AG10803 (cell line): ENCODE measurements around the gene SIGLEC10.

Source experiments
- DNase-seq: peaks from one replicate; pipeline ENCODE4 v3.0.0; 2010; ENCODE audit warnings: low read depth
- H3K4me3 ChIP-seq: 2 replicates; pipeline ENCODE4 v1.5.1; 2011; ENCODE audit warnings: mild to moderate bottlenecking, low read length, control low read depth
- TF ChIP-seq, protein P1 (sequence below): conservative IDR thresholded peaks from 2 replicates; pipeline ENCODE4 v1.5.1; 2011; ENCODE audit warnings: mild to moderate bottlenecking, low read length, control low read depth, inconsistent platforms

Gene SIGLEC10

DNA sequence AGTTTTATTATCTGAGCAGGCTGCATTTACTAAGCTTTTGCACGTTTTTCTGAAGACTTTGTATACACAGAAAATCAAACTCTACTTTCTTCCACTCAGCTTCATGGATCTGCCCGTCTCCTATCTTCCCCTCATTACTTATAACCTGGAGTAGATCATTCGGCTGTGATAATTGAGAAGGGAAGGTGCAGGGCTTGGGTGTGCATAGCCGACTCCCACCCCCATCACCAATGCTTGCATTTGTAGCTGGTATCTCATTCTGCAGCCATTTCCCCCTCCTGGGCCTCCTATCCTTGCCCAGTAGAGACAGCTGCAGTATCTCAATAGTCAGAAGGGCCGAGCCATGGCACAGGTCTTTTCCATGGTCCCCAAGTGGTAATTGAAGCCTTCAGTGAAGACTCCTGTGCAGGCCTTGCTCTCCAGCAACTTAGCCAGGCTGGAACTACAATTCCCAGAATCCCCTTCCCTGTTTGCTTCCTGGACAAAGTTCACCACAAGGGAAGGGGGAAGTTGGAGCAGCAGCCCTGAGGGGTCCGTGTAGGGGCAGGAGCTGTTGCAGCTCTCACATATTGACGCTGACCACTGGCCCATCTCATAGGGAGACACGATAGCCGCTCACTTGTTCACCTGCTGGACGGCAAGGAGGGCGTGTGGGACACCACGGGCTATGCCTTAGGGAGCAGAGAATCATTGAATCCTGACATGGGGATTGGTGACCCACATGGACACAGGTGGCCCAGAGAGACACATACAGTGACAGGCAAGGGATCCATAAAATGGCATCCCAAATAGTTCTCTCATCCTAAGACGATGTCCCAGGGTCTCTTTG, 42.9 kb upstream of the SIGLEC10 start:
- DNase-seq, result no peak
- H3K4me3 ChIP-seq, result peak overlapping the region; percentile 26
- TF ChIP-seq, protein P1, sequence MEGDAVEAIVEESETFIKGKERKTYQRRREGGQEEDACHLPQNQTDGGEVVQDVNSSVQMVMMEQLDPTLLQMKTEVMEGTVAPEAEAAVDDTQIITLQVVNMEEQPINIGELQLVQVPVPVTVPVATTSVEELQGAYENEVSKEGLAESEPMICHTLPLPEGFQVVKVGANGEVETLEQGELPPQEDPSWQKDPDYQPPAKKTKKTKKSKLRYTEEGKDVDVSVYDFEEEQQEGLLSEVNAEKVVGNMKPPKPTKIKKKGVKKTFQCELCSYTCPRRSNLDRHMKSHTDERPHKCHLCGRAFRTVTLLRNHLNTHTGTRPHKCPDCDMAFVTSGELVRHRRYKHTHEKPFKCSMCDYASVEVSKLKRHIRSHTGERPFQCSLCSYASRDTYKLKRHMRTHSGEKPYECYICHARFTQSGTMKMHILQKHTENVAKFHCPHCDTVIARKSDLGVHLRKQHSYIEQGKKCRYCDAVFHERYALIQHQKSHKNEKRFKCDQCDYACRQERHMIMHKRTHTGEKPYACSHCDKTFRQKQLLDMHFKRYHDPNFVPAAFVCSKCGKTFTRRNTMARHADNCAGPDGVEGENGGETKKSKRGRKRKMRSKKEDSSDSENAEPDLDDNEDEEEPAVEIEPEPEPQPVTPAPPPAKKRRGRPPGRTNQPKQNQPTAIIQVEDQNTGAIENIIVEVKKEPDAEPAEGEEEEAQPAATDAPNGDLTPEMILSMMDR, result no peak

DNA sequence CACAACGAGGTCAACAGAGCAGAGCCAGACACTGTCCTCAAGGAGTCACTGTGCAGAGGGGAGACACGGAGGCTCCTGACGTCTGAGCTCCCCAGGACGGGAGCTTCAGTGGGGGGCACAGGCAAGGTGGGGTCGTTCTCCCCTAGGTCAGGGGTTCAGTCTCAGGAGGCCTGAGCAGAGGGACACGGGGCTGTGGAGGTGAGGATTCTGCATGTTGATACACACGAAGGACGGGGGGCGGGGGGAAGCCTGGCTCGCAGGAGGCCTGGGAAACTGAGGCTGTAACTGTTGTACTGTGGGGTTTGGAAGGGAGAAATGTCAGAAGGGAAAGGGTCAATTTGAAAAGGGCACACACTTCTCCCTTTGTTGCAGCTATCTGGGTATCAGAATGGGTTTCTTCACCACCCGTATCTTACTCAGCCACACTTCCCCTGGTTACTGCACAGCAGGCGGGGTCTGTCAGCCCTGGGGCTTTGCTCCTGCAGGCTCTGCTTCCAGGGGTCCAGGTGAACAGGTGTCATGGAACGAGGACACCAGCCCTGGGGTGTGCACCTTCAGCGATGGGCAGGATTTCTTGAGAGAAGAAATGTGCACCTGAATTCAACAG, 41.6 kb upstream of the SIGLEC10 start:
- no peak for DNase-seq
- H3K4me3 ChIP-seq, result no peak overlapping the region
- TF ChIP-seq, protein P1, result no peak

DNA sequence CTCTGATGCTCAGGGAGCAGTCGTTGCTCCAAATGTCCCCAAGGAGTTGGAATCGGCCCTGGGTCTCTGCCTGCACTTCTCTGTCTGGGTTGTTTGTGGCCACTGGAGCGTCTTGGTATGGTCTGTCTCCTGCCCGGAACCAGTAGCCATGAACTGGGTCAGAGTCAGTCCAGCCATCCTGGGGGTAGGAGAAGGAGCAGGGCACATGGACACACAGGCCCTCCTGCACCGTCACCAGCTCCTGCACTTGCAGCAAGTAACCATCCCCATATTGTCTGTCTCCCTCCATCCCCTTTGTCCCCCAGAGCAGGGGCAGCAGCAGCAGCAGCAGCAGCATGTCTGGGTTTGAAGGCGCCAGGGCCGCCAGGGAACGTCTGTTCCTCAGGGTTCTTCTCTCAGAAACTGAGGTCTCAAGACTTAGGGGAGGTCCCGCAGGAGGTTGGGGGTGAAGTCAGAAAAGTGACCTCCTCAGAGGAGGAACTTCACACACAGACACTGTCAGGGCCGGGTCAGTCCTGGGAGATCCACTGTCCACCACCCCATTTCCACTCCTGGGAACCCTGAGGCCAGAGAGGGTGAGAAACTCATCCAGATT, 40.7 kb upstream of the SIGLEC10 start, which contains the start of gene SIGLEC8:
TSS of gene SIGLEC8 (minus strand) at position 404 of the 595 bp plus-strand sequence. CDS start at position 337, 67 bp downstream.
- H3K4me3 ChIP-seq, result no peak within 1 kb of the TSS
- no peak for DNase-seq
- TF ChIP-seq, protein P1, result no peak

DNA sequence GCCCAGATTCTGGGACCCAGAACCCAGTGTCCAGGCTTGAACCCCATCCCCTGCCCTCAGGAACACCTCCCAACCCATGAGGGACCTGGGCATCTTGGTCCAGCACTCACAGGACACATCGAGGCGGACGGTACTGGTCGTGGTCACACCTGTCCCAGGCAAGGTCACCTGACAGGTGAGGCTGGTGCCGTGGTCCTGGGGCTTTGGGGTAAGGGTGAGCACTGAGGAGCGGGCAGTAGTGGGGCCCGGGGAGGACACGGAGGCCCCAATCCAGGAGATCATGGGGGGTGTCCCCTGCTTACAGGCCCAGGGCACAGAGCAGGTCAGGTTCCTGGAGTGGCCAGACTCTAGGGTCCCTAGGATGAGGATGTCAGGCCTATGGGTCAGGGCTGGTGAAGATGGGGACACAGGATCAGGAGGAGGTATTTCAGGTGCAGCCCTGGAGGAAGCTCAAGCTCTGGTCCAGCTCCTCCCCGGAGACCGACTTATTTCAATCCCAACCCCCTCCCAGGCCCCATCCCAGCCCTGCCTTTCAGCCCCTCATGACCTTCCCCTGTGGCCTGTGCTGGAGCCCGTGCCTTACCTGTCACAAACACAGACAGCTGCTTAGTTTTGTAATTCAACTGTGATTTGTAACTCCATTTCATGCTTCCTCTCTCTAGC, 40.0 kb upstream of the SIGLEC10 start:
- no peak overlapping the region for H3K4me3 ChIP-seq
- no peak for DNase-seq
- TF ChIP-seq, protein P1, result no peak

DNA sequence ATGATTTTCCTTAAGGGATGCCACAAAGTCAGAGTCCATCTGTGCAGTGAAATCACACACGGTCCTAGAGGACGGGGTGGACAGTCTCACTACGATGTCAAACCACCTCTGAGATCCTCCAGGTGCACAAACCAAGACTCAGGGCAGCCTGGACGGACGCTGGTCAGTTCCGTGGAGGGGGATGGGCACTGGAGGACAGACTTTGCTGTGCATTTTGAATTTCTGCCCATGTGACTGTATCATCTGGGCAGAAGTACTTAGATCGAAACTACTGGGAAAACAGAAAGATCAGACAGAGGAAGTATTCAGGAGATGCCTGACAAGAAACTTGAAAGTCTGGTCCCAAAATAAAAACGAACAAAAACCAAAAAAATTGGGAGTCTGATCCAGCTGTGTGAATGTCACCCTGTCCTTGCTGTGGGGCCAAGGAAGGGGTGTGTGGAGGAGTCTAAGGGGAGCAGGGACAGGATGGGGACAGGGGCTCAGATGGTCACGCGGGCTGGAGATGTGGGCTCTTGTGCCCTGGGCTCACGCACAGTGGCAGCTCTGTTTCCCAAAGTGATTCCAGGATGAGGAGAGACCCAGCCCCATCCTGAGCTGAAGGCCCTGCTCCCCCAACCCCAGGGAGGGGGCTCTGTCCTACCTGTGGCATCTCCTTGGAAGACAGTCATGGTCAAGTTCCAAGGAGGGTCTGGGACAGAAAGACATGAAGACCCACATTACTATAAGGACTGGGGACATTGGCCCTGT, 39.3 kb upstream of the SIGLEC10 start:
- no peak for DNase-seq
- TF ChIP-seq, protein P1, result no peak
- no peak overlapping the region for H3K4me3 ChIP-seq

DNA sequence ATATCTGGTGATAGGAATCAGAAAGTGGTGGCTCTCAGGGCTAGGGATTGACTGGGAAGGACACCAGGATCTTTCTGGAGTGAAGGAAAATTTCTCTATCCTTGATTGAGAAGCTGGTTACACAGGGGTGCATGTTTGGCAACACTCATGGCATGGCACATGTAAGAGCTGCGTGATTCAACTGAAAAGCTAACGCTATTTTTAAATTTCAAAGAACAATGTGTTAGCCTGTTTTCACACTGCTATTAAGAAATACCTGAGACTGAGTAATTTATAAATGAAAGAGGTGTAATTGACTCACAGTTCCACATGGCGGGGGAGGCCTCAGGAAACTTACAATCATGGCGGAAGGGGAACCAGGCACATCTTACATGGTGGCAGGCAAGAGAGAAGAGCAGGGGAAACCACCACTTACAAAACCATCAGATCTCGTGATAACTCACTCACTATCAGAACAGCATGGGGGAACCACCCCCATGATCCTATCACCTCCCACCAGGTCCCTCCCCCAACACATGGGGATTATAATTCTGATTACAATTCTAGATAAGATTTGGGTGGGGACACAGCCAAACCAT, 33.4 kb upstream of the SIGLEC10 start:
- TF ChIP-seq, protein P1, result no peak
- no peak for DNase-seq
- no peak overlapping the region for H3K4me3 ChIP-seq
